GM19468 (cell line): ENCODE data around the gene PER2.
A peak's percentile ranks its signal among the peaks of the same experiment; 100 is the strongest.

Experiments used
- ATAC-seq: cut with Tn5 transposase; IDR thresholded peaks from one replicate; pipeline ENCODE4 v1.9.1; 2021; ENCODE audit warnings: mild to moderate bottlenecking, moderate library complexity, moderate number of reproducible peaks; ENCODE audit not compliant: unreplicated experiment; ENCODE audit errors: extremely low read depth

The PER2 gene

GRCh38 chr2:238203094-238203972 is 85.1 kb downstream of the PER2 start, which contains the start of gene ILKAP:
TSS of gene ILKAP (minus strand) at chr2:238203695. CDS start at chr2:238203553, 142 bp downstream.
- ATAC-seq: peak; percentile 88

- no peak for ATAC-seq
These were observed 85.9 kb downstream of the PER2 start for GRCh38 chr2:238202326-238203093.
